ENCODE results near the gene AP5Z1.

The AP5Z1 gene

GRCh38 chr7:4828720-4829383 is 53.4 kb downstream of the AP5Z1 start:
- Histone ChIP-seq H3K9ac (ENCODE audit: low read depth, low read length) (no peak overlapping the region), H3K36me3 (ENCODE audit: control insufficient read depth, insufficient read depth, low read length) (no peaks in the 10 kb centered on the region), H3K27me3 (ENCODE audit: control insufficient read depth, insufficient read depth, low read length) (no peaks in the 10 kb centered on the region), H3K9me3 (ENCODE audit: control insufficient read depth, insufficient read depth, low read length) (no peaks in the 10 kb centered on the region), H3K4me3 (ENCODE audit: low read depth, low read length) (no peak overlapping the region), H3K4me1 (ENCODE audit: control insufficient read depth, insufficient read depth, low read length) (no peaks in the 10 kb centered on the region), H3K27ac (ENCODE audit: low read depth, low read length) (no peak overlapping the region)

GRCh38 chr7:4830176-4830575 is 54.8 kb downstream of the AP5Z1 start:
- no peak overlapping the region for H3K27ac ChIP-seq (ENCODE audit: low read depth, low read length)
- no peak overlapping the region for H3K9ac ChIP-seq (ENCODE audit: low read depth, low read length)
- H3K27me3 ChIP-seq (ENCODE audit: control insufficient read depth, insufficient read depth, low read length), result no peaks in the 10 kb centered on the region
- H3K4me1 ChIP-seq (ENCODE audit: control insufficient read depth, insufficient read depth, low read length), result no peaks in the 10 kb centered on the region
- H3K4me3 ChIP-seq (ENCODE audit: low read depth, low read length), result no peak overlapping the region
- no peaks in the 10 kb centered on the region for H3K36me3 ChIP-seq (ENCODE audit: control insufficient read depth, insufficient read depth, low read length)
- H3K9me3 ChIP-seq (ENCODE audit: control insufficient read depth, insufficient read depth, low read length), result no peaks in the 10 kb centered on the region

DNA sequence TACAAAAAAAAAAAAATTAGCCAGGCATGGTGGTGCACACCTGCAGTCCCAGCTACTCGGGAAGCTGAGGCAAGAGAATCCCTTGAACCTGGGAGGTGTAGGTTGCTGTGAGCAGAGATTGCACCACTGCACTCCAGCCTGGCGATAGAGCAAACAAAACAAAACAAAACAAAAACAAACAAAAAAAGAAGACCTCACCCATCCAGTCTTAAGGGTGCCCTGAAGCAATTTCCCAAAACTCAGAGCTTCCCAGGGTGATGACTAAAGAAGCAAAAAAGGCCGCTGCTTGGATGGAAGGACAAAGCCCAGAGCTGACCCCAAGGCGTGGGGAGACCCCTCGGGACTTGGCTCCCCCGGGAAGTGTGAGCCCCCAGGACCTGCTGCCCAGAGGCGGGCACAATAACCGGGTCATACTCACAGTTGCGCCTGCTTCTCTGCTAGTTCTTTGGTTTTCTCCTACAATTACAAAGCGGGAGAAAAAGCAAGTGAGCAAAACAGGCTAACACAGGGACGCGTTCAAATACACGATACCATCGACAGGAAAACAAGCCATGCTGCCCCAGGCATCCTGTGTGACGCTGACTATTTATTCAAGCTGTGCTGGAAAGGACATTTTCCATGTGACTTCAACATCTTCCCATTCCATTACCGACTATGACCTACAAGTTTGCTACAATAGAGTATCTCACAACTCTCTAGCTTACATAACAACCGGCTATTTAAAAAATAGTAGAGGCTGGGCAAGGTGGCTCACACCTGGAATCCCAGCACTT is 56.5 kb downstream of the AP5Z1 start:
- no peak overlapping the region for H3K9ac ChIP-seq (ENCODE audit: low read depth, low read length)
- H3K36me3 ChIP-seq (ENCODE audit: control insufficient read depth, insufficient read depth, low read length), result no peaks in the 10 kb centered on the region
- H3K9me3 ChIP-seq (ENCODE audit: control insufficient read depth, insufficient read depth, low read length), result no peaks in the 10 kb centered on the region
- H3K27ac ChIP-seq (ENCODE audit: low read depth, low read length), result no peak overlapping the region
- no peak overlapping the region for H3K4me3 ChIP-seq (ENCODE audit: low read depth, low read length)
- H3K4me1 ChIP-seq (ENCODE audit: control insufficient read depth, insufficient read depth, low read length), result no peaks in the 10 kb centered on the region
- H3K27me3 ChIP-seq (ENCODE audit: control insufficient read depth, insufficient read depth, low read length), result no peaks in the 10 kb centered on the region

DNA sequence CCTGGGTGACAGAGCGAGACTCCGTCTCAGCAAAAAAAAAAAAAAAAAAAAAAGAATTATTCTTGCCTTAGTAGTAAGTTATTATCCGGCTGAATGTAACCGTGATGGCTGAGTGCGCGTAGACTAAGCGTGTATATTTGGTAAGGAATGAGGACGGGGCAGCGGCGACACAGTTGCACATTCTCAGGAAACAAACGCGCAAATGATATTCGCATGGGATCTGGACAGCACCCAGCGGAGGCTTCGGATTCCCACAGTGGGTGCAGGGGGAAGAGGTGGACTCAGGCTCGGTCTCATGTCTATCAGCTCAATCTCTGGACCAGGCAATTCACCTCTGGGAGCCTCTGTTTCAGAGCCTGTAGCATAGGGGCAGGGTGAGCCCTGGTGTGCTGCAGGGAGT is 57.3 kb downstream of the AP5Z1 start:
- Histone ChIP-seq H3K36me3 (ENCODE audit: control insufficient read depth, insufficient read depth, low read length) (no peaks in the 10 kb centered on the region), H3K9ac (ENCODE audit: low read depth, low read length) (no peak overlapping the region), H3K4me3 (ENCODE audit: low read depth, low read length) (no peak overlapping the region), H3K9me3 (ENCODE audit: control insufficient read depth, insufficient read depth, low read length) (no peaks in the 10 kb centered on the region), H3K27me3 (ENCODE audit: control insufficient read depth, insufficient read depth, low read length) (no peaks in the 10 kb centered on the region), H3K27ac (ENCODE audit: low read depth, low read length) (no peak overlapping the region), H3K4me1 (ENCODE audit: control insufficient read depth, insufficient read depth, low read length) (0 out of 2 replicates have a peak, but pooled peaks cover 4% of the 10 kb centered on the region)

- Histone ChIP-seq H3K4me3 (ENCODE audit: low read depth, low read length) (no peak overlapping the region), H3K27ac (ENCODE audit: low read depth, low read length) (no peak overlapping the region), H3K9ac (ENCODE audit: low read depth, low read length) (no peak overlapping the region), H3K27me3 (ENCODE audit: control insufficient read depth, insufficient read depth, low read length) (no peaks in the 10 kb centered on the region), H3K36me3 (ENCODE audit: control insufficient read depth, insufficient read depth, low read length) (no peaks in the 10 kb centered on the region), H3K4me1 (ENCODE audit: control insufficient read depth, insufficient read depth, low read length) (0 out of 2 replicates have a peak, but pooled peaks cover 9% of the 10 kb centered on the region), H3K9me3 (ENCODE audit: control insufficient read depth, insufficient read depth, low read length) (no peaks in the 10 kb centered on the region)
These were observed 57.8 kb downstream of the AP5Z1 start for GRCh38 chr7:4833176-4833575.

DNA sequence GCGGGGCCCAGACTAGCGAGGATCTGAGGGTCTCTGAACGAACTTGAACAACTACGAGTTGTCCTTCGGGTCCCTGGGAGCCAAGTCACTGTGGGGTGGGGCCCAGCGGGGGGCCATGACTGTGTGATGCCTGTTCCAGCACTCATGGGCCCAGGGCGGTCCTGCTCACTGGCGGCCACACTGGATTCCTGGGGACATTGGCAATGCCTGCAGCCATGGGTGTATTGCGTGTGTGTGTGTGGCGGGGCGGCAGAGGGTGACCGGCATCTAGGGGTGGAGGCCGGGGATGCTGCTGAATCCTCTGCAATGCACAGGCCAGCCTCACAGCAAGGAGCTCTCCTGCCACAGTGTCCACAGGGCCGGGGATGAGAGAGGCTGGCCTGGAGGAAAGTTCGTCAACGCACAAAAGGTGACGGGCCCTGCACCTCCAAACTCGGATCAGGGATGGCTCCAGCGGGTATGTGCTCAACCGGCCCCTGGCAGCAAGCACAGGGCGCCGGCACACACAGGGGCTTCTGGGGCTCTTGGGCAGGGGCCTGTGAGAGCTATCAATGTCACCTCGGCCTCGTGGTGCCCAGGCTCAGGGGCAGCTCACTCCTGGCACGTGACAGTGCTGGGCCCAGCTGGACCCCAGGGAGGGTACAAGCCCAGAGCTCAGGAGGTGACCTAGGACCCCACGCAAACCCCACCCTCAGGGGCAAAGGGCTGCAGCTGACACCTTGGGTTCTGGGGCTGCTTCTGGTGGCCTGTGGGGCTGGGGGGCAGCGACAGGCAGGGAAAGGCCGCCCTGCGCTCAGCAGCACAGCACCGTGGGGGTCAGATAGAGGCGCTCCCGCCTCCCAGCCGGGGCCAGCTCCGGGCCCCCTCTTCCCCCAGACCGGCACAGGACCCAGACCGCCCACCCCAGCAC is 58.5 kb downstream of the AP5Z1 start:
- Histone ChIP-seq H3K36me3 (ENCODE audit: control insufficient read depth, insufficient read depth, low read length) (no peaks in the 10 kb centered on the region), H3K27ac (ENCODE audit: low read depth, low read length) (no peak overlapping the region), H3K4me1 (ENCODE audit: control insufficient read depth, insufficient read depth, low read length) (0 out of 2 replicates have a peak, but pooled peaks cover 11% of the 10 kb centered on the region), H3K9ac (ENCODE audit: low read depth, low read length) (no peak overlapping the region), H3K9me3 (ENCODE audit: control insufficient read depth, insufficient read depth, low read length) (no peaks in the 10 kb centered on the region), H3K27me3 (ENCODE audit: control insufficient read depth, insufficient read depth, low read length) (no peaks in the 10 kb centered on the region), H3K4me3 (ENCODE audit: low read depth, low read length) (no peak overlapping the region)

DNA sequence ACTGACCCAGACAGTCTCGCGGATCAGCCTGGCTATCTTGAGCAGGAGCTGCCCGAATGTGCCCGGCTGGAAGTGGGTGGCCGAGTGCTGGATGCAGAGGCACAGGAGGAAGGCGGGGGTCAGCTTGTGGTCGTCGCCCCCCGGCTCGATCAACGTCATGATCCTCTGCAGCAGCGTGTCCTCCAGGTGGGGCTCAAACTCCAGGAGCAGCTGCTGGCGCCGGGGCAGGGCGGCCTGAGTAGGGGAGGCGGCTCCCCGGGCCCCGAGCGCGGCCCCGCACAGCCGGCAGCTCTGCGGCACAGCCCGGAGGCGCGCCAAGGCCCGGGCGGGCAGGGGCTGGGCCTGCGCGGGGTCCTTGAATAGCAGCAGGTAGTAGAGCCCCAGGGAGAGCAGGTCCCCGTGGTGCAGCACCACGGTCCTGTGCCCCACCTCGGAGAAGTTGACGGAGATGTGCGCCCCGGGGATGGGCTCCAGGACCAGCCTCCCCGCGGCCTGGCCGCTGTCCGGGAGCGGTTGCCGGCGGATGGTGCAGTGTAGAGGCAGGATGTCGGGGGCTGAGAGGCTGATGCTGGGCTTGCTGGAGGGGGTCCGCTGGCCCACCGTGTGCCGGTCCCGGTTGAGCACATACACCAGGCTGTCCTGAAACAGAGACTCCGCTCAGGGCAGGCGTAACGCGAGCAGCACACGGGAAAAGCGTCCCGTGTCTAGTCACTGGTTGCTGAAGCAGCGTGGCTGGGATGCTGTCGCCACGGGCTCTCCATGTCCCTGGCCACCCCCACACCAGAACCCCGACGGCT is 59.4 kb downstream of the AP5Z1 start:
- H3K27ac ChIP-seq (ENCODE audit: low read depth, low read length), result no peak overlapping the region
- H3K4me3 ChIP-seq (ENCODE audit: low read depth, low read length), result no peak overlapping the region

DNA sequence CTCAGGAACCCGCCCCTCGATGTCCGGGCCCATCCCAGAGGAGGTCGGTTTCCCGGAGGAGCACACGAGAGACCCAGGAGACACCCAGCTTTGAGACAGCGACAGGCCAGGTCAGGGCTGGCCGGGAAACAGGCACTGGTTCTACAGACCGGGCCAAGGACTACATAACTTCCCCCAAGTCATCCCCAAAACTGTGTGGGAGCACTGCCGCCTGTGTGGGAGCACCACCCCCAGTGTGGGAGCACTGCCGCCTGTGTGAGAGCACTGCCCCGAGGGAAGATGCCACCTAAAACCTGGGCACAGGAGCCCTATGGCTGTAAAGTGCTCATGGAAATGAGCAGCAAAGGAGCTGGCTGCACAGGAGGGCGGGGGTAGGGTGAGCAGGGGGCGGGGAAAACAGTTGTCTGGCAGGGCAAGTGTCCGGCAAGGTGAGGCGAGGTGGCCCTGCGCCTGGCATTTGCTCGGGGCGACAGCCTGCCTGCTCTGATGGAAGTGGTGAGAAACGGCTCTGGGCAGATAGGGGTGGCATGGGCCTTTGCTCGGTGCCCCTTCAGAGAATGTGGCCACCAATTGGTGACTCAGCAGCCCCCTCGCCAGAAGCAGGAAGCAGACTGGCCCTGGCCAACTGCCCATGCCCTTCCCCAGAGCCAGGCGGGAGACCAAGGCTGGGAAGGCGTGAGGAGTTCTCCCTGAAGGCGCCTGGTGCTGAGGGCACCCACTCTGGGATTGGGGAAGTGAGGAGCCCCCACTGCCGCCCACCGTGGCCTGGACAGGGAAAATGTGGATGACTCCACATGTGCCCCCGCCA is 60.2 kb downstream of the AP5Z1 start:
- no peaks in the 10 kb centered on the region for H3K27me3 ChIP-seq (ENCODE audit: control insufficient read depth, insufficient read depth, low read length)
- no peaks in the 10 kb centered on the region for H3K36me3 ChIP-seq (ENCODE audit: control insufficient read depth, insufficient read depth, low read length)
- H3K9ac ChIP-seq (ENCODE audit: low read depth, low read length), result no peak overlapping the region
- no peaks in the 10 kb centered on the region for H3K9me3 ChIP-seq (ENCODE audit: control insufficient read depth, insufficient read depth, low read length)
- 0 out of 2 replicates have a peak, but pooled peaks cover 11% of the 10 kb centered on the region for H3K4me1 ChIP-seq (ENCODE audit: control insufficient read depth, insufficient read depth, low read length)
- H3K4me3 ChIP-seq (ENCODE audit: low read depth, low read length), result no peak overlapping the region
- H3K27ac ChIP-seq (ENCODE audit: low read depth, low read length), result no peak overlapping the region

More for the DNA sequence above, 59.4 kb downstream of the AP5Z1 start:
- no peaks in the 10 kb centered on the region for H3K27me3 ChIP-seq (ENCODE audit: control insufficient read depth, insufficient read depth, low read length)
- H3K9ac ChIP-seq (ENCODE audit: low read depth, low read length), result no peak overlapping the region
- H3K9me3 ChIP-seq (ENCODE audit: control insufficient read depth, insufficient read depth, low read length), result no peaks in the 10 kb centered on the region
- 0 out of 2 replicates have a peak, but pooled peaks cover 11% of the 10 kb centered on the region for H3K4me1 ChIP-seq (ENCODE audit: control insufficient read depth, insufficient read depth, low read length)
- no peaks in the 10 kb centered on the region for H3K36me3 ChIP-seq (ENCODE audit: control insufficient read depth, insufficient read depth, low read length)

DNA sequence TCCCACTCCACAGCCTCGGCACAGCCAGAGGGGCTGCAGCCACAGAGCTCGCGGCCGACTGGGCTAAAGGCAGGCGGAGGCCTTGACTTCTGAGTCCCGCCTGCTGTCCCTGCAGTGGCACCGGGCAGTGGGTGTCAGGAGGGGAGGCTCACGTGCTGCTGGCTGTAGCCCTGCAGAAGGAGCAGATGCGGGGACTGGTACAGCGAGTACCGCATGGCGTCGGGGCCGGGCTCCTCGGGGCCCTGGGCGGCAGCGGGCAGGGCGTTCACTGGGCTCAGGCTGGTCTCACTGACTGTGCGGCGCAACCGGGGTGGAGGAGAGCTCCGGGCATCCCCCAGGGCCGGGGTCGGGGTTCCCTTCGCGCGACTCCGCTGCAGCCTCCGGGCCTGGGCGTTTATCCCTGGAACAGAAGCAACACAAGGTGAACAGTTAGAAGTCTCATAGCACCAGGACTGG is 60.8 kb downstream of the AP5Z1 start:
- no peaks in the 10 kb centered on the region for H3K27me3 ChIP-seq (ENCODE audit: control insufficient read depth, insufficient read depth, low read length)
- no peak overlapping the region for H3K4me3 ChIP-seq (ENCODE audit: low read depth, low read length)
- no peaks in the 10 kb centered on the region for H3K36me3 ChIP-seq (ENCODE audit: control insufficient read depth, insufficient read depth, low read length)
- H3K4me1 ChIP-seq (ENCODE audit: control insufficient read depth, insufficient read depth, low read length), result 0 out of 2 replicates have a peak, but pooled peaks cover 11% of the 10 kb centered on the region
- no peak overlapping the region for H3K9ac ChIP-seq (ENCODE audit: low read depth, low read length)
- H3K9me3 ChIP-seq (ENCODE audit: control insufficient read depth, insufficient read depth, low read length), result no peaks in the 10 kb centered on the region
- no peak overlapping the region for H3K27ac ChIP-seq (ENCODE audit: low read depth, low read length)

All from HUES48 (cell line).